GM19035 (cell line): Measurements from ENCODE around the gene MAD1L1.
"Not testable (repeated sequence)": the region's sequence is repeated elsewhere in the genome, so short reads cannot be mapped to it uniquely, and the experiment has no call there.

Experiments used
- ATAC-seq: cut with Tn5 transposase; IDR thresholded peaks from one replicate; pipeline ENCODE4 v1.9.1; 2021; ENCODE audit not compliant: unreplicated experiment

Gene MAD1L1

DNA sequence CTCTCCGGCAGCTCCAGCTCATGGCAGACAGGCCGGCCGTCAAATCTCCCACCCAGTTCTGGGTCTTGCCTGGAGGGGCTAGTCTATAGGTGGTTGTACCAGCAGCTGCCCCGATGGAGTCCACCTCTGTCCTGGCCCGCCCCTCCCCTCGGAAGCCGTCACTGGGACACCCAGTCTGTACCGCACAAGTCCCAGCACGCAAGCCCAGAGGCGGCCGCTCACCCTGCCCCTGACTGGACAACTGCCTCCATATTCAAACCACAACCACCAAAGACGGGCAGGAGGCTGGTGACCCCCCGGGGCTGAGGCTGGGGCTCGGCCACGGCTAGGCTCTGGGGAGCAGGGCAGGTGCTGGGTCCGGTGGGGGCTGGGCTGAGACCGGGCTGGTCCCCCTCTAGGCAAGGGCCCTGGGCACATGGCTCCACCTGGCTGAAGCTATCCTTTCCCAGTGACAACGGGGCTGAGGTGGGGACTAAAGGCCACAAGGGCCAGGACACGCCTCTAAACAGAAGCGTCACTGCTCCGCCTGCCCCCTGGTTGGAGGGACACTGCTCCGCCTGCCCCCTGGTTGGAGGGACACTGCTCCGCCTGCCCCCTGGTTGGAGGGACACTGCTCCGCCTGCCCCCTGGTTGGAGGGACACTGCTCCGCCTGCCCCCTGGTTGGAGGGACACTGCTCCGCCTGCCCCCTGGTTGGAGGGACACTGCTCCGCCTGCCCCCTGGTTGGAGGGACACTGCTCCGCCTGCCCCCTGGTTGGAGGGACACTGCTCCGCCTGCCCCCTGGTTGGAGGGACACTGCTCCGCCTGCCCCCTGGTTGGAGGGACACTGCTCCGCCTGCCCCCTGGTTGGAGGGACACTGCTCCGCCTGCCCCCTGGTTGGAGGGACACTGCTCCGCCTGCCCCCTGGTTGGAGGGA is 371.6 kb downstream of the MAD1L1 start:
- not testable (repeated sequence) for ATAC-seq

GRCh38 chr7:1859266-1860035 is 373.3 kb downstream of the MAD1L1 start:
- no peak for ATAC-seq

DNA sequence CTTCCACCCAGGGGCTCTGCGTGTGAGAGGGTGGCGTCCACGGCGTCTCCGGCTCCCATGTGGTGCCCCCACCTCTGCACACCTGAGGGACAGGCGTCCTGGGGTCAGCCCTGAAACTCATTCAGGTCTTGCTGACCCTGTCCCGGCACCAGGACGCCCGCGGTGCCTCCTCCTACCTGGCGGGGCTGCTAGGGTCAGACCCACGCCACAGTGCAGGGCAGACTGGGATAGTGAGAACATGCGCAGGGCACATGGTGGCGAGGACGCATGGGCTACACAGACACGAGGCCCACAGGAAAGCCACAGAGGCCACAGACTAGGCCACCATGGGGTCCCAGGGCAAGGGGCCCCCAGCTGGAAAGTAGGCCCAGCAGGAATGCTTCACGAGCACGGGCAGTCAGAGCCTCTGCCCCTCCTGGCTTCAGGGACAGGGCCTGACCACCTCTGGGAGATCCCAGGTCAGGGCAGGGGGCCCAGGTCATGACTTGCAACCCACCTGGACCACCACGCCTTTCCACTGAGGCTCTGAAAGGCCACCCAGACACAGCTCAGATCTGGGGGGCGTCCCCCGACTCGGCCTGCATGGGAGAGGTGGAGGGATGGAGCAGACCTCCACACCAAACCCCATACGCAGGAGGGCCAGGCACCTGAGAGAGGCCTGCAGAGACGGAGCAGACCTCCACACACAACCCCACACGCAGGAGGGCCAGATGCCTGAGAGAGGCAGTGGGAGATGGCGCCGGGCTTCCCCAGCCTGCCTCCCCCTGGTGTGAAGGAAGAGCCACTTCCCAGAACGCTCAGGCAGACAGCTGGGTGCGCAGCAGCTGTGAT is 374.1 kb downstream of the MAD1L1 start:
- no peak for ATAC-seq

- ATAC-seq: no peak
Measured at GRCh38 chr7:1857487-1858421, 375.0 kb downstream of the MAD1L1 start.

- ATAC-seq: no peak
Measured at GRCh38 chr7:1856888-1857441, 375.8 kb downstream of the MAD1L1 start.

DNA sequence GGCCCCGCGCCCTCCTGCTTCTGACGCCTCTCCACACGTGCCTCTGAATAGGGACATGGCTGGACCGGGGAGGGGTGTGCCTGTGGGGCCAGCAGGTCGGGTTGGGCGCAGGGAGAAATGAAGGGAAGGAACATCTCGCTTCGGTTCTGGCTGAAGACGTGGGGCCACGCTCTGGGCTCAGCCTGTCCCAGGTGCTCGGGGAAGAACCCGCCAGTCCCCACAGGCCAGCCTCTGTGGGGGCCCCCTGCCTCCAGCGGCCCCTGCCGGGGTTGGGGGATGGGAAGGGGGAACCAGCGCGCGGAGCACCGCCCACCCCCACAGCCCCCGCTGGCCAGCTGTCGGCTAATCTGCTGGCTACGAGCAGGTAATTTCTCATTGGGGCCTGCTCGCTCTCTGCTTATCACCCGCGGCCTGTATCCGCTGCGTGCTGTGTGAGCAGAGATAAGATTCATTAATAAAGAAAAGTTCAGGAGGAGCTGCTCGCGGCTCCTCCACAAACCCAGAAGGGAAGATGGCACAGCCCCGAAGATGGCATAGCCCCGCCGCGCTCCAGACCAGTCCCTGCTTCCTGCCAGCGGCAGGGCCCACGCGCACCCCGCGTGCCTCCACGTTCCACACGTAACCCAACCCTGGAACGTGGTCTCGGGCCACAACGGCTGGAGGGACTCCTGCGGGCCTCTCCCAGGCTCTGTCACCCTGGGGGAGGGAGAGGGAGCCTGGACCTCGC is 376.4 kb downstream of the MAD1L1 start:
- no peak for ATAC-seq

- no peak for ATAC-seq
Measured at GRCh38 chr7:1855725-1856160, 377.0 kb downstream of the MAD1L1 start.

DNA sequence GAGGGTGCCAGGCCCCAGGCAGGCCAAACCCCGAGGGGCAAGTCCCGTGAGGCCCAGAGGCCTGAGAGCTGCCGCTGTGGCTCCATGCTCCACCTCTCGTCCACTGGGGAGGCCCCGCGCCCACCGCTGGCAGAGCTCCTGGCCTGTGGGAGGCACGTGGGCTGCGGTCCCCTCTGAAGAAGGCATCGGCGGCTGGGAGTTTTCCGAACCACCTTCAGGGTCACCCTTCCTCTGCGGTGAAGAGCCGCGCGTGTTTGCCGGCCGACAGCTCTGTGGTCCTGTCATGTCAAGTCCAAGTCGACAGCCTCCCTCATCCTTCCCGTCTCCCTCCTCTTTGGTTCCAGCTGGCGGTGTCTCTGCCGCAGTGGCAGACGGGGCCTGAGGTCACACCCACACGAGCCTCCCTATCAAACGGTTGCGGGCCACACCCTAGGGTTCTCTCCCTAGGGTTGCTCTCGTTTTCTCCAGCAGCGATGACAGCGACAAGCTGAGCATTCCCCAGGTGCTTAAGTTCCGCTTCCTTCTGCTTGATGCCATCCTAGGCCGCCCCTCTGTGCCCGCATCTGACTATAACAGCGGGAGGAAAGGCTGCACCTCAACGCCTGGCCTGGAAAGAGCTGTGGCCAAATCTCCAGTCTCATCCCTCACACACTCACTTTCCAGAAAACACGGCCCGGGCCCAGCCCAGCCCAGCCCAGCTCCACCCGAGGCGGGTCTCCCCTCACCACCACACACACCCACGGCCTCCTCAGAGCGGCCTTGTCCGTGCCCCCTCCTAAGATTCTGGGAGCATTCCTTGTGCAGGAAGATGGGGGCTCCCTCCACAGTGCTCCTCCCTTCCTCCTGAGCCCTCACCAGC is 377.6 kb downstream of the MAD1L1 start:
- ATAC-seq: no peak

- no peak for ATAC-seq
Measured at GRCh38 chr7:1853986-1854865, 378.5 kb downstream of the MAD1L1 start.

- no peak for ATAC-seq
Measured at GRCh38 chr7:1853431-1853985, 379.2 kb downstream of the MAD1L1 start.

GRCh38 chr7:1852517-1853430 is 380.0 kb downstream of the MAD1L1 start:
- no peak for ATAC-seq

- ATAC-seq: no peak
Measured at GRCh38 chr7:1851721-1852516, 380.8 kb downstream of the MAD1L1 start.

GRCh38 chr7:1850976-1851571 is 381.7 kb downstream of the MAD1L1 start:
- ATAC-seq: no peak

DNA sequence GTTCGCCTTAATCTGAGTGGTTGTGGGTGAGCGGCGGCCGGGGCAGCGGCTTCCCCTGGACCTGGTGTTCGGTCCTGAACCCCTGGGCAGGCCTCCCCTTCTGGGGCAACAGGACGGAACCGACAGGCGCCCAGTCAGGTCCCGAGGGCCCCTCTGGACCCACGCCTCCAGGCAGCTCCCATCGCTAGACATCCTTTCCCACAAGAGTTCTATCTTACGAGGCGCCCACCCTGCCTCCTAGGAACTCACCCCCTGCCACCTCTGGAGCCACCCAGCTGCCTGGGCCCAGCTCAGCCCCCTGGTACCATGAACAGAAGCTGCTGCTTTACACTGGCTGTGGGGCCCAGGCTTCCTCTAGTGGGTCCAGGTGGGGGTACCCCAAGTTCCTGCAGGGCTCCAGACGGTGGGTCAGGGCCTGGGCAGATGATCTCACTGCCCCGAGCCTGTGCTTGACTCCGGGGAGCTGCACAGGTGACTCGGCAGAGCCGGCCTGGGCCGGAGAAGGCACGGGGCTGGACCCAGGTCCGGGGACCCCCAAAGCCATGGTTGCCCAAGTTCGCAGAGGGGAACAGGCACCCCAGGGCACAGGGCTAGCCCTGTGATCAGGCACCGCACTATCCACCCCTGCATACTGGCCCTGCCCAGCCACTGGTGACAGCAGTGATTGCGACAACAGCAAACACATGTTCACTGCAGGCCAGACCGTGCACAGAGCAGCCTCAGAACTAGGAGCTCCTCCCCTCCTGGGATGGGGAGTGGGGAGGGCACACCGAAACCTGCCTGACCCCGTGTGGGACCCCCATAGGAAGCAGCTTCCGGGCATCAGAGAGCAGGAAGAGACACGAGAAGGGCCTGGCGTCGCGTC is 382.4 kb downstream of the MAD1L1 start:
- no peak for ATAC-seq
